Pulmonary artery endothelial cell (primary cell): ENCODE results near the gene ZNF865. TPM values are rescaled to one million over a fixed set of nuclear protein-coding genes. Genes with fewer than 3 reads are reported as not detected.

Source experiments
- DNase-seq: peaks from one replicate; pipeline ENCODE4 v3.0.0-alpha.2; 2011; ENCODE audit warnings: low read depth, low spot score
- total RNA-seq: library from RNA; depleted of rRNA; stranded (reverse); fragments of >200 nt; gene quantifications from 2 replicates; pipeline ENCODE4 v1.2.3, GENCODE V29; 2014

ZNF865 gene
- total RNA-seq, 1 donor from 2014 or later, result 0.86 TPM

- no peak for DNase-seq
Measured at GRCh38 chr19:55623561-55623960, 18.1 kb downstream of the ZNF865 start.

- peak; percentile 64 for DNase-seq
Measured at GRCh38 chr19:55624109-55625003, 18.9 kb downstream of the ZNF865 start, which contains the start of gene ZNF784. TSS of gene ZNF784 (minus strand) at chr19:55624566. CDS start at chr19:55624561, 5 bp downstream.

DNA sequence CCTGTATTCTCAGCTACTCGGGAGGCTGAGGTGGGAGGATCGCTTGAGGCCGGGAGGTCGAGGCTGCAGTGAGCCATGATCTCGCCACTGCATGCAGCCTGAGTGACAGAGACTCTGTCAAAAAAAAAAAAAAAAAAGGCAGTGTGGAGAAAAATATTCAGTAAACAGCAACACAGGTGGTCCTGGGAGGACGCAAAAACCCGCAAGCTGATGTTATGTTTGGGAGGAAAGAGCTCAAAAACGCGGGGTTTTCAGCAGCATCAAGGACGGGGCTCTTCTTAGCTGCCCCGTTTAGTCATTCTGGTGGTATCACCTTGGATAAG lies 19.5 kb downstream of the ZNF865 start:
- DNase-seq, result no peak

DNA sequence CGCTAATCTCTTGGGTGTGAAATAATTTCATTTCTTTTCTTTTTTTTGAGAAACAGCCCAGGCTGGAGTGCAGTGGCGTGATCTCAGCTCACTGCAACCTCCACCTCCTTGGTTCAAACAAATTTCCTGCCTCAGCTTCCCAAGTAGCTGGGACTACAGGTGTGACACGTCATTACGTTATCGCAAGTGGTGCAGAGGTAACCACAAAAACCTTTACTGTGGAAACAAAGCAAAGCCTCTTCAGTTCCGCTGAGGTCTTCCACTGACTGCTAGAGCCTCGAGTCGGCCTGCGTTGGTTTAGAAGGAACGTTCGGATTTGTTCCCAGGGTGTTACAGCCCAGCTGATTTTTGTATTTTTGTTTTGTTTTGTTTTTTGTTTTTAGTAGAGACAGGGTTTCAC lies 20.9 kb downstream of the ZNF865 start:
- DNase-seq, result no peak

DNA sequence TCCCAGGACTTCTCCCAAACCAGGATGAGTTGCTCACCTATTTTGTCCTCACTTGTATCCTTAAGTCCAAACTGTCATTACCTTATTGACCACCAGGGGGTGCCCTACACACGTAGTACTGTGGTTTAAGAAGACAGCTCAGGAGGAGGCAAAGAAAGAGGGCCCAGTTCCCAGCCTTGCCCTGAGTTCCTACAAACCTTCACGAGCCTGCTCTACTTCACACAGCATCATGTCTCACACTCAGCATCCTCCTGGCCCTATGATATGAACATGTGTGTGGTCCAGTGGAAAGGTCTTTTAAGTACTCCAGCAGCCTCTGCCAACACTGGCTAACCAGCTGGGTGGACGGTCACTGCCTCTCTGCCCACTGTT lies 27.0 kb downstream of the ZNF865 start:
- DNase-seq, result peak; percentile 88

- no peak for DNase-seq
Measured at GRCh38 chr19:55633861-55634260, 28.4 kb downstream of the ZNF865 start.

DNA sequence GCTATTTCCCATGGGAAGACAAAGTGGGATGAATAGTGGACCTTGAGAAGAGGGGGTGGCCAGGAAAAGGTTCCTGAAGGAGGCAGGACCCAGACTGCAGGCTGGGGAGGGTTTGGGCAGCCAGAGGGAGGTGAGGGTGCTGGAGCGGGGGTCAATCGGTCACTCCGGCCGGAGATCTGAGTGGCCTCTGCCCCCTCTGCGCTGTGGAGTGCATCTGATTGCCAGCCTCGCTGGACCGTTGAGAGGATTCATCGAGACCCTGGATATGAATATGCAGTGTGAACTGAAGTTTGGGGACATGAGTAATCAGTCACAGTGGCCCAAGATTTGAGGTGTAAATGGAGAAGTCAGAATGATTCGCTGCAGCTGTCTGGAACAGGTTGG lies 29.9 kb downstream of the ZNF865 start:
- no peak for DNase-seq

- DNase-seq, result no peak
Measured at GRCh38 chr19:55635856-55636440, 30.5 kb downstream of the ZNF865 start.

GRCh38 chr19:55636723-55637122 lies 31.3 kb downstream of the ZNF865 start:
- DNase-seq, result no peak

GRCh38 chr19:55637534-55637933 lies 32.1 kb downstream of the ZNF865 start:
- no peak for DNase-seq

DNA sequence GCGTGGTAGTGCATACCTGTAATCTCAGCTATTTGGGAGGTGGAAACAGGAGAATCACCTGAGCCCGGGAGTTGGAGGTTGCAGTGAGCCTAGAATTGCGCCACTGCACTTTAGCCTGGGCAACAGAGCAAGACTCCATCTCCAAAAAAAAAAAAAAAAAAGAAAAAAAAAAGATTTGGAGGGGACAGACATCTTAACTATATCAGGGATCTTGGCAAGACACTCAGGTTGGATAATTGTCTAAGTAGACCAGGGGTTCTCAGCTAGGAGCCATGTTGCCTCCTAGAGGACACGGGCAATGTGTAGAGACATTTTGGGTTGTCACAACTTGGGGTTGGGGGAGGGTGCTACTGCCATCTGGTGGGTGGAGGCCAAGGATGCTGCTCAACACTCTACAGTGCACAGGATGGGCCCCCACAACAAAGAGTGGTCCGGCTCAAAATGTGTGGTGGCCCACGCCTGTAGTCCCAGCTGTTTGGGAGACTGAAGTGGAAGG lies 33.5 kb downstream of the ZNF865 start:
- no peak for DNase-seq

GRCh38 chr19:55640043-55640576 lies 34.7 kb downstream of the ZNF865 start:
- DNase-seq, result no peak

GRCh38 chr19:55640577-55641425 lies 35.4 kb downstream of the ZNF865 start, which contains the start of gene ZNF580:
TSS of gene ZNF580 (plus strand) at chr19:55641002. CDS start at chr19:55642509, 1,507 bp downstream.
- DNase-seq, result no peak

DNA sequence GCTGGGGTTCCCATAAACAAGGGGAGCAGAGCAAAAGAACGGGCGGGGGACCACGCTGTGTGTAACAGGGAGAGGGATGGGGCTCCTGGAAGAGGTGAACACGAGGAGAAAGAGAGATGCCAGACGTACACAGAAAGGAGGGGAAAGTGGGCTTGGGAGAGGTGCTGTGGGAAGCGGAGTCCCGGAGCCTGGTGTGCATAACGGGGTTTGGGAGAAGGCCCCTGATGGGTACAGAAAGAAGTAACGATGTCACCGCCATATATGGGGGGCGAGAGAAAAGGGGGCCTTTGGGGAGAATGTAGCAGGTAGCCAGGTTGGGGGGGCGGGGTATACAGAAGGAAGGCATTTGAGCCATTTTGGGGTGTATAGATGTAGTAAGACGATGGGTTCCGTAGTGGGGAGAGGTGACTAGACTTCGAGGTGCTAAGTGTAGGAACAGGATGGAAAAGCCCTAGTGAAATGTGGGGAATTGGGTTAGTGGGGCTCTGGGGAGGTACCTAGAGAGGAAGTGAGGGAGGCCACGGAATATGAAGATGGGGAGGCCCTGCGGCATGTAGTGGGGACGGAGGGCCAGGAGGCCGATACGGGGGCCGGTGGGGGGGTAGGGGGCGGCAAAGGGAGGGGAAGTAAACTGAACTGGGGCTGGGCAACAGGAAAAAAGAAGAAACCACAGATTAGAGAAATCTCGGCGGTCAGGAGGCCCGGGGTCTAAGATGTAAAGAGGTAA lies 36.1 kb downstream of the ZNF865 start:
- no peak for DNase-seq

DNA sequence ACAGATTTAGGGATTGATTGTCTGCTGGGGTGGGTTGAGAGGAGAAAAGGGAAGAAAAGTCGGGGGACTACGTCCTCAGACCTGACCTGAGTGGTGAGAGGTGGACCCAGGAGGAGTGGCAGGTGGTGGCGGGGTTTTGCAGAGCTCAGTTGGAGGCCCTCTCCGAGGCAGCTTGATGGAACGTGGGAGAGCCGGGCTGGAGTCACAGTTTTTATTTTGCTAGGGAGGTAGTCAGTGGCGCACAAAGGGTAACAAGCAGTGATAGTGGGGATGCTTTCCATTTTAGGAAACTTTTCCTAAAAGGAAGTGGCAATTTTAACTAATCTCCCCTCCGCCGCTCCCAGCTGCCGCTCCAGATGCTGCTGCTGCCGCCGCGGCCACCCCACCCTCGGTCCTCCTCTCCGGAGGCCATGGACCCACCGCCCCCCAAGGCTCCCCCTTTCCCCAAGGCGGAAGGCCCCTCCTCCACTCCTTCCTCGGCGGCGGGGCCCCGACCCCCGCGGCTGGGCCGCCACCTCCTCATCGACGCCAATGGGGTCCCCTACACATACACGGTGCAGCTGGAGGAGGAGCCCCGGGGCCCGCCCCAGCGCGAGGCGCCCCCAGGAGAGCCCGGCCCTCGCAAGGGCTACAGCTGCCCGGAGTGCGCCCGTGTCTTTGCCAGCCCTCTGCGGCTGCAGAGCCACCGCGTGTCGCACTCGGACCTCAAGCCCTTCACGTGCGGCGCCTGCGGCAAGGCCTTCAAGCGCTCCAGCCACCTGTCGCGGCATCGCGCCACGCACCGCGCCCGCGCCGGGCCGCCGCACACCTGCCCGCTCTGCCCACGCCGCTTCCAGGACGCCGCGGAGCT lies 36.9 kb downstream of the ZNF865 start:
- no peak for DNase-seq

GRCh38 chr19:55643003-55643886 lies 37.8 kb downstream of the ZNF865 start, which contains the start of gene ZNF581:
TSS of gene ZNF581 (plus strand) at chr19:55643649. CDS start at chr19:55644572, 923 bp downstream.
- DNase-seq, result no peak

- no peak for DNase-seq
Measured at GRCh38 chr19:55643887-55644176, 38.4 kb downstream of the ZNF865 start.

GRCh38 chr19:55644191-55644833 lies 38.9 kb downstream of the ZNF865 start:
- no peak for DNase-seq
